HCT116 (cell line): ENCODE results near the gene ELOA. TPM values are rescaled to one million over a fixed set of nuclear protein-coding genes. Genes with fewer than 3 reads are reported as not detected.
A peak's percentile ranks its signal among the peaks of the same experiment; 100 is the strongest.

ENCODE experiments used
- ATAC-seq: fragments of 200-7000 bp; cut with Tn5 transposase; 2 replicates; pipeline ENCODE4 v1.9.1; 2020; ENCODE audit warnings: mild to moderate bottlenecking, moderate library complexity
- BruUV-seq: library from RNA; stranded (reverse); fragments of 400-500 nt; replicated peaks from 2 replicates; lab custom pipeline; 2021; lab: Mats Ljungman, UMichigan
- CTCF ChIA-PET: fragments of 300-600 bp; sonication (Branson Sonifier 250); formaldehyde crosslinking; loops from one replicate; lab custom pipeline; 2021; ENCODE audit warnings: antibody characterized with exemption; lab: Charles Lee
- POLR2A ChIA-PET: fragments of 300-600, 350-600 bp; sonication (Branson Sonifier 250); formaldehyde crosslinking; loops from one replicate; lab custom pipeline; 2021; ENCODE audit warnings: antibody characterized with exemption; lab: Charles Lee
- RAD21 ChIA-PET, 2 experiments: fragments of 300-600 bp; sonication (Branson Sonifier 250); formaldehyde crosslinking; loops; one replicate each; lab custom pipeline; 2023; ENCODE audit warnings: low total read pairs in 2 of 2; ENCODE audit not compliant: uncharacterized antibody in 2 of 2, unreplicated experiment in 2 of 2, low non-redundant PET in 1 of 2; lab: Charles Lee
- DNase-seq: peaks from one replicate; pipeline ENCODE4 v3.0.0-alpha.2; 2010; ENCODE audit warnings: low read depth, low spot score
- H2AFZ ChIP-seq: fragments of 200-600 bp; shearing (Covaris generic), sonication (generic); 2 replicates; pipeline ENCODE4 v1.6.1; 2017; ENCODE audit warnings: low read depth, mixed run types, mixed read lengths, antibody characterized with exemption, low read length; ENCODE audit not compliant: poor library complexity, severe bottlenecking
- H3K27ac ChIP-seq: 2 replicates; pipeline ENCODE4 v1.5.1; 2012; ENCODE audit warnings: low read depth, low read length
- H3K27me3 ChIP-seq: fragments of 200-600 bp; sonication (generic); 2 replicates; pipeline ENCODE4 v1.6.1; 2016; ENCODE audit warnings: mixed run types, low read length, mixed read lengths; ENCODE audit not compliant: insufficient read depth
- H3K36me3 ChIP-seq, 2 experiments: fragments of 200-500 bp in 1 of 2; fragments of 200-600 bp in 1 of 2; sonication (Bioruptor generic) in 1 of 2; sonication (generic) in 1 of 2; 2 replicates each; pipeline versions ENCODE4 v1.5.1 to v1.6.1; 2014 to 2016; ENCODE audit warnings: low read length in 2 of 2, inconsistent platforms in 1 of 2, mixed read lengths in 1 of 2, mixed run types in 1 of 2; ENCODE audit not compliant: insufficient read depth in 2 of 2, control insufficient read depth in 1 of 2
- H3K4me1 ChIP-seq, 2 experiments: fragments of 200-600 bp in 1 of 2; sonication (generic) in 1 of 2; 2 replicates each; pipeline versions ENCODE4 v1.5.1 to v1.6.1; 2012 to 2017; ENCODE audit warnings: low read length in 2 of 2, inconsistent platforms in 1 of 2, mild to moderate bottlenecking in 1 of 2, mixed read lengths in 1 of 2, mixed run types in 1 of 2, moderate library complexity in 1 of 2; ENCODE audit not compliant: insufficient read depth in 2 of 2, control insufficient read depth in 1 of 2
- H3K4me2 ChIP-seq: fragments of 200-600 bp; sonication (generic); 2 replicates; pipeline ENCODE4 v1.6.1; 2017; ENCODE audit warnings: mixed run types, low read length, mixed read lengths
- H3K4me3 ChIP-seq, 2 experiments: fragments of 200-600 bp in 1 of 2; sonication (generic) in 1 of 2; replicated peaks in 1 of 2; 2 replicates each; pipeline ENCODE4 v1.5.1; 2011 to 2016; ENCODE audit warnings: low read length in 2 of 2, control low read depth in 1 of 2, low read depth in 1 of 2, mild to moderate bottlenecking in 1 of 2, mixed read lengths in 1 of 2, mixed run types in 1 of 2
- H3K79me2 ChIP-seq: fragments of 200-600 bp; sonication (generic); 2 replicates; pipeline ENCODE4 v1.6.1; 2017; ENCODE audit warnings: mild to moderate bottlenecking, mixed run types, low read length, moderate library complexity, mixed read lengths; ENCODE audit not compliant: insufficient read depth
- H3K9ac ChIP-seq: fragments of 200-600 bp; sonication (generic); 2 replicates; pipeline ENCODE4 v1.6.1; 2016; ENCODE audit warnings: low read length, mixed read lengths
- H3K9me2 ChIP-seq: fragments of 200-600 bp; sonication (generic), shearing (Covaris generic); 2 replicates; pipeline ENCODE4 v1.6.1; 2017; ENCODE audit warnings: mixed run types, mild to moderate bottlenecking, moderate library complexity; ENCODE audit not compliant: insufficient read depth
- H3K9me3 ChIP-seq, 2 experiments: fragments of 200-500 bp in 1 of 2; fragments of 200-600 bp in 1 of 2; sonication (Bioruptor generic) in 1 of 2; sonication (generic) in 1 of 2; 2 replicates each; pipeline ENCODE4 v1.6.1; 2014 to 2017; ENCODE audit warnings: low read length in 2 of 2, mixed read lengths in 2 of 2, inconsistent platforms in 1 of 2, low read depth in 1 of 2, mild to moderate bottlenecking in 1 of 2, mixed run types in 1 of 2, moderate library complexity in 1 of 2; ENCODE audit not compliant: control insufficient read depth in 1 of 2, insufficient read depth in 1 of 2
- H4K20me1 ChIP-seq: fragments of 200-600 bp; sonication (generic), shearing (Covaris generic); 2 replicates; pipeline ENCODE4 v1.6.1; 2017; ENCODE audit warnings: mixed run types, mild to moderate bottlenecking, moderate library complexity; ENCODE audit not compliant: insufficient read depth
- CBX3 ChIP-seq: IDR thresholded peaks from 2 replicates; pipeline ENCODE4 v1.6.1; 2012; ENCODE audit warnings: low read depth
- CEBPB ChIP-seq: IDR thresholded peaks from 2 replicates; pipeline ENCODE4 v1.6.1; 2012; ENCODE audit warnings: low read depth
- CTCF ChIP-seq, 3 experiments: fragments of 200-600 bp in 1 of 3; sonication (generic) in 1 of 3; IDR thresholded peaks in 2 of 3; conservative IDR thresholded peaks in 1 of 3; 2 replicates each; pipeline ENCODE4 v1.5.1; 2012 to 2017; ENCODE audit warnings: low read depth in 2 of 3, low read length in 2 of 3, antibody characterized with exemption in 1 of 3, borderline replicate concordance in 1 of 3, control low read depth in 1 of 3, mild to moderate bottlenecking in 1 of 3, mixed read lengths in 1 of 3, mixed run types in 1 of 3, moderate library complexity in 1 of 3; ENCODE audit not compliant: insufficient read depth in 1 of 3
- EZH2phosphoT487 ChIP-seq: fragments of 200-600 bp; IDR thresholded peaks from 2 replicates; pipeline ENCODE4 v1.6.1; 2018; ENCODE audit warnings: antibody characterized with exemption, borderline replicate concordance
- FOSL1 ChIP-seq: IDR thresholded peaks from 2 replicates; pipeline ENCODE4 v1.6.1; 2012; ENCODE audit warnings: low read depth
- POLR2A ChIP-seq: IDR thresholded peaks from 2 replicates; pipeline ENCODE4 v1.7.0; 2011; ENCODE audit warnings: borderline replicate concordance; ENCODE audit not compliant: insufficient read depth, insufficient read length; ENCODE audit errors: extremely low read depth
- POLR2AphosphoS5 ChIP-seq: IDR thresholded peaks from 2 replicates; pipeline ENCODE4 v1.6.1; 2011; ENCODE audit warnings: mild to moderate bottlenecking, low read depth, low read length, moderate library complexity
- REST ChIP-seq: IDR thresholded peaks from 2 replicates; pipeline ENCODE4 v1.6.1; 2012; ENCODE audit warnings: low read depth
- SP1 ChIP-seq: IDR thresholded peaks from 2 replicates; pipeline ENCODE4 v1.6.1; 2012; ENCODE audit warnings: low read depth
- ZBTB33 ChIP-seq: IDR thresholded peaks from 2 replicates; pipeline ENCODE4 v1.6.1; 2011; ENCODE audit warnings: mild to moderate bottlenecking, low read length, moderate library complexity; ENCODE audit not compliant: insufficient replicate concordance; ENCODE audit errors: extremely low read depth
- ZNF274 ChIP-seq: fragments of 200-500 bp; sonication (Bioruptor generic); IDR thresholded peaks from 2 replicates; pipeline ENCODE4 v1.6.1; 2014; ENCODE audit warnings: mild to moderate bottlenecking, low read depth, low read length, inconsistent platforms
- intact Hi-C: fragments of 100-400 bp; cut with micrococcal nuclease; formaldehyde crosslinking; loops from 2 replicates; pipeline ENCODE4 v1.10.0; 2022
- total RNA-seq: library from RNA; stranded (reverse); gene quantifications from one replicate; pipeline ENCODE4 v1.2.1, GENCODE V29; 2021; ENCODE audit not compliant: unreplicated experiment

ELOA gene
- total RNA-seq, 1 experiment from 2014 or later, result 39.3 TPM

- Histone ChIP-seq H3K4me1 (peaks cover 10 to 35% of the 10 kb centered on the region in 2 experiments), H3K36me3 (peaks cover 12 to 26% of the 10 kb centered on the region in 2 experiments; a peak in 3 of 4 replicates), H3K27ac (peak overlapping the region; percentile 93), H3K9me2 (no peaks in the 10 kb centered on the region), H3K9me3 (no peaks in the 10 kb centered on the region), H3K4me2 (peak overlapping the region; percentile 92), H3K79me2 (peaks cover 22% of the 10 kb centered on the region; the same call in 1 of the 2 replicates), H3K9ac (peak overlapping the region; percentile 87), H3K4me3 (peak overlapping the region; percentile 65 to 94), H3K27me3 (no peaks in the 10 kb centered on the region), H2AFZ (no peak overlapping the region), H4K20me1 (no peaks in the 10 kb centered on the region)
- intact Hi-C loops, result loop anchor here (5.0 kb wide), 1 partner anchor 118 kb away; no protein-coding TSS in a partner anchor
- CTCF ChIA-PET, result interaction anchor here (0.6 to 2.7 kb wide), 4 partner anchors 11 to 117 kb away, joined by 3 to 13 read pairs (median 4); no protein-coding TSS in a partner anchor
- RAD21 ChIA-PET, result interaction anchor here (0.9 to 1.2 kb wide), 3 partner anchors 27 to 117 kb away, joined by 4 read pairs; no protein-coding TSS in a partner anchor
- TF ChIP-seq CEBPB (no peak), ZBTB33 (no peak), POLR2A (no peak), ZNF274 (no peak), CBX3 (no peak), FOSL1 (no peak), REST (no peak), CTCF (IDR thresholded peaks at IDR 0.05 in 2 of 3, conservative IDR thresholded peaks at IDR 0.05 in 1 of 3; ENCODE audit: borderline replicate concordance in 1 of 3, insufficient read depth in 1 of 3, low read depth in 2 of 3, low read length in 2 of 3) (no peak), EZH2phosphoT487 (no peak), POLR2AphosphoS5 (no peak), SP1 (no peak)
- POLR2A ChIA-PET, result interaction anchor here (1.4 to 2.0 kb wide), 2 partner anchors 8 to 19 kb away, joined by 4 to 9 read pairs; partner anchors contain the start of gene LYPLA2
- BruUV-seq, result no TSS peak
- ATAC-seq, result no peak
- DNase-seq, result no peak
Observed at GRCh38 chr1:23799255-23799569, 55.9 kb downstream of the ELOA start.
